ENCODE measurements around the gene ZNF436. TPM values are rescaled to one million over a fixed set of nuclear protein-coding genes. Genes with fewer than 3 reads are reported as not detected.

The ZNF436 gene
- total and polyA plus RNA-seq, 2 donors (not counting 3 experiments of a cell fraction or from before 2014, with no cell fraction given): 6.5 to 14.0 TPM

- Histone ChIP-seq H3K27ac (ENCODE audit: insufficient read depth, low read depth, low read length) (no peak overlapping the region), H3K79me2 (ENCODE audit: control insufficient read depth, insufficient read depth, low read length) (peaks cover 31% of the 10 kb centered on the region), H3K9me1 (replicated peaks; ENCODE audit: control insufficient read depth, extremely low read depth, insufficient read depth, low read length) (no peaks in the 10 kb centered on the region), H3K4me2 (ENCODE audit: insufficient read depth, low read length) (no peak overlapping the region), H4K20me1 (replicated peaks; ENCODE audit: control insufficient read depth, extremely low read depth, insufficient read depth, low read length) (peaks cover 5% of the 10 kb centered on the region), H3K4me3 (replicated peaks in 1 of 3; ENCODE audit: insufficient read depth in 1 of 3, low read depth in 1 of 3, low read length in 3 of 3) (no peak overlapping the region), H3K9me3 (replicated peaks; ENCODE audit: control insufficient read depth, insufficient read depth, low read length) (no peaks in the 10 kb centered on the region), H3K4me1 (ENCODE audit: control insufficient read depth, extremely low read depth, insufficient read depth, low read length) (peaks cover 17% of the 10 kb centered on the region), H3K9ac (replicated peaks; ENCODE audit: extremely low read depth, insufficient read depth, low read length) (no peak overlapping the region), H3K27me3 (ENCODE audit: control insufficient read depth in 2 of 2, insufficient read depth in 2 of 2, low read length in 2 of 2) (no peaks in the 10 kb centered on the region), H3K36me3 (ENCODE audit: control insufficient read depth in 2 of 2, extremely low read depth in 1 of 2, insufficient read depth in 2 of 2, low read length in 2 of 2) (no peaks in the 10 kb centered on the region), H2AFZ (ENCODE audit: low read depth, low read length) (no peak overlapping the region)
- dilution Hi-C loops (cut with MboI; ENCODE audit: extremely low pct_ligation_motif_present, low sequenced_read_pairs): no loop called here
- BruUV-seq (replicated peaks): no TSS peak
- no peak for DNase-seq (ENCODE audit: low read depth, low spot score)
- TF ChIP-seq GATA2 (IDR thresholded peaks at IDR 0.05; ENCODE audit: insufficient read depth, insufficient read length, low read depth, low read length) (no peak), EZH2 (IDR thresholded peaks at IDR 0.05; ENCODE audit: borderline replicate concordance, low read depth, low read length, severe bottlenecking) (no peak), POLR2AphosphoS5 (IDR thresholded peaks at IDR 0.05; ENCODE audit: insufficient read depth, low read depth, low read length) (no peak)
- ChIA-PET CTCF (interaction anchor here (1.1 kb wide), 1 partner anchor 57 kb away, joined by 7 read pairs; no protein-coding TSS in a partner anchor), POLR2A (no interaction called here)
- intact Hi-C loops (cut with micrococcal nuclease): loop anchor here (2.0 to 10.0 kb wide), 2 partner anchors 139 to 189 kb away; partner anchors contain the start of genes ASAP3 and E2F2
- FAIRE-seq: no peak
These were observed 23.7 kb downstream of the ZNF436 start for GRCh38 chr1:23345920-23346319.

- H3K36me3 ChIP-seq (ENCODE audit: control insufficient read depth in 2 of 2, extremely low read depth in 1 of 2, insufficient read depth in 2 of 2, low read length in 2 of 2): peaks cover 0 to 2% of the 10 kb centered on the region in 2 experiments
- H3K9me3 ChIP-seq (replicated peaks; ENCODE audit: control insufficient read depth, insufficient read depth, low read length): no peaks in the 10 kb centered on the region
- H4K20me1 ChIP-seq (replicated peaks; ENCODE audit: control insufficient read depth, extremely low read depth, insufficient read depth, low read length): peaks cover 12% of the 10 kb centered on the region
- peaks cover 40% of the 10 kb centered on the region for H3K79me2 ChIP-seq (ENCODE audit: control insufficient read depth, insufficient read depth, low read length)
- H3K9ac ChIP-seq (replicated peaks; ENCODE audit: extremely low read depth, insufficient read depth, low read length): peak overlapping the region; percentile 85
- intact Hi-C loops (cut with micrococcal nuclease): loop anchor here (1.0 to 10.0 kb wide), 5 partner anchors 23 to 190 kb away; partner anchors contain the start of genes ASAP3 and E2F2
- H3K4me2 ChIP-seq (ENCODE audit: insufficient read depth, low read length): peak overlapping the region; percentile 69
- CTCF ChIA-PET: interaction anchor here (1.0 to 1.7 kb wide), 10 partner anchors 13 to 195 kb away, joined by 4 to 33 read pairs (median 6); partner anchors contain the start of genes ASAP3, HTR1D and ZNF436
- H3K9me1 ChIP-seq (replicated peaks; ENCODE audit: control insufficient read depth, extremely low read depth, insufficient read depth, low read length): no peaks in the 10 kb centered on the region
- dilution Hi-C loops (cut with MboI; ENCODE audit: extremely low pct_ligation_motif_present, low sequenced_read_pairs): no loop called here
- H2AFZ ChIP-seq (ENCODE audit: low read depth, low read length): peak overlapping the region; percentile 81
- H3K4me3 ChIP-seq (replicated peaks in 1 of 3; ENCODE audit: insufficient read depth in 1 of 3, low read depth in 1 of 3, low read length in 3 of 3): peak overlapping the region; percentile 1 to 58 (median 57)
- POLR2A ChIA-PET: interaction anchor here (0.6 to 1.7 kb wide), 8 partner anchors 12 to 214 kb away, joined by 3 to 28 read pairs (median 5); partner anchors contain the start of genes ID3 and ZNF436
- no peaks in the 10 kb centered on the region for H3K27me3 ChIP-seq (ENCODE audit: control insufficient read depth in 2 of 2, insufficient read depth in 2 of 2, low read length in 2 of 2)
- peaks cover 25% of the 10 kb centered on the region for H3K4me1 ChIP-seq (ENCODE audit: control insufficient read depth, extremely low read depth, insufficient read depth, low read length)
- no peak for FAIRE-seq
- BruUV-seq (replicated peaks): no TSS peak
- DNase-seq (ENCODE audit: low read depth, low spot score): no peak
- peak overlapping the region; percentile 79 for H3K27ac ChIP-seq (ENCODE audit: insufficient read depth, low read depth, low read length)
- TF ChIP-seq MYC (IDR thresholded peaks at IDR 0.05; ENCODE audit: low read depth, low read length): no peak
- no peak for TF ChIP-seq POLR2A (IDR thresholded peaks at IDR 0.05; ENCODE audit: low read depth, low read length)
- no peak for TF ChIP-seq FOS (IDR thresholded peaks at IDR 0.05; ENCODE audit: borderline replicate concordance, insufficient read depth, low read length)
- TF ChIP-seq EZH2 (IDR thresholded peaks at IDR 0.05; ENCODE audit: borderline replicate concordance, low read depth, low read length, severe bottlenecking): no peak
- no peak for TF ChIP-seq MAX (IDR thresholded peaks at IDR 0.05; ENCODE audit: insufficient read depth, insufficient read length)
These were observed 24.6 kb downstream of the ZNF436 start for GRCh38 chr1:23344987-23345472.
